ENCODE measurements around the gene PDE8B.

Gene PDE8B

GRCh38 chr5:77210091-77210963 lies at the start of gene PDE8B:
PDE8B (plus strand) TSS chr5:77210680; CDS start chr5:77210926, 246 bp downstream.
- peak; percentile 29 for DNase-seq

GRCh38 chr5:77163453-77163852 lies 47.0 kb upstream of the PDE8B start:
- no peak for DNase-seq

- peak; percentile 29 for DNase-seq
Measured at GRCh38 chr5:77167063-77167462, 43.4 kb upstream of the PDE8B start.

GRCh38 chr5:77167695-77168121 lies 42.8 kb upstream of the PDE8B start:
- DNase-seq: no peak

- DNase-seq: no peak
Measured at GRCh38 chr5:77168161-77168878, 42.2 kb upstream of the PDE8B start.

GRCh38 chr5:77168879-77169244 lies 41.6 kb upstream of the PDE8B start:
- DNase-seq: peak; percentile 46

- DNase-seq: no peak
Measured at GRCh38 chr5:77170196-77170890, 40.1 kb upstream of the PDE8B start.

GRCh38 chr5:77171141-77171910 lies 39.2 kb upstream of the PDE8B start:
- DNase-seq: no peak

GRCh38 chr5:77172713-77173328 lies 37.7 kb upstream of the PDE8B start:
- no peak for DNase-seq

- no peak for DNase-seq
Measured at GRCh38 chr5:77174526-77174925, 36.0 kb upstream of the PDE8B start.

GRCh38 chr5:77175231-77175630 lies 35.2 kb upstream of the PDE8B start:
- no peak for DNase-seq

GRCh38 chr5:77176429-77176828 lies 34.1 kb upstream of the PDE8B start:
- no peak for DNase-seq

GRCh38 chr5:77177576-77177975 lies 32.9 kb upstream of the PDE8B start:
- DNase-seq: no peak

- DNase-seq: peak; percentile 30
Measured at GRCh38 chr5:77180167-77181081, 30.1 kb upstream of the PDE8B start.

GRCh38 chr5:77181173-77181572 lies 29.3 kb upstream of the PDE8B start:
- no peak for DNase-seq

GRCh38 chr5:77181596-77182304 lies 28.7 kb upstream of the PDE8B start:
- DNase-seq: no peak

GRCh38 chr5:77182367-77182766 lies 28.1 kb upstream of the PDE8B start:
- no peak for DNase-seq

GRCh38 chr5:77186652-77187370 lies 23.7 kb upstream of the PDE8B start:
- DNase-seq: no peak

- DNase-seq: no peak
Measured at GRCh38 chr5:77189421-77189820, 21.1 kb upstream of the PDE8B start.
